ENCODE results near the gene HNRNPH2. TPM values are rescaled to one million over a fixed set of nuclear protein-coding genes. Genes with fewer than 3 reads are reported as not detected.

Gene HNRNPH2
- total and polyA plus RNA-seq, 7 experiments from 2014 or later, result 32.1 to 103 (median 43.4) TPM

- peak overlapping the region in 2 of 10 donors; percentile 9 to 37 for H3K4me3 Mint-ChIP-seq
- Histone ChIP-seq H3K27ac (ENCODE audit: low read depth, low read length) (peak overlapping the region; percentile 5), H3K36me3 (ENCODE audit: control insufficient read depth in 2 of 3, insufficient read depth in 3 of 3, low read length in 3 of 3) (peaks cover 0 to 3% (median 0%) of the 10 kb centered on the region in 3 experiments), H3K9me3 (ENCODE audit: control insufficient read depth in 2 of 3, low read length in 3 of 3) (no peaks in the 10 kb centered on the region), H3K4me1 (ENCODE audit: control insufficient read depth in 2 of 2, insufficient read depth in 2 of 2, low read length in 2 of 2) (peaks cover 4 to 5% of the 10 kb centered on the region in 2 donors), H3K27me3 (ENCODE audit: control insufficient read depth in 2 of 2, insufficient read depth in 2 of 2, low read length in 2 of 2) (no peaks in the 10 kb centered on the region), H3K4me3 (ENCODE audit: low read length) (no peak overlapping the region)
- no peaks in the 10 kb centered on the region for H3K9me3 Mint-ChIP-seq
- peaks cover 0 to 29% (median 0%) of the 10 kb centered on the region in 5 donors for H3K36me3 Mint-ChIP-seq
- DNase-seq (no peak), ATAC-seq (no peak)
- CTCF ChIA-PET, result interaction anchor here (0.8 kb wide), 1 partner anchor 1981 kb away, joined by 3 read pairs; no protein-coding TSS in a partner anchor
- no peaks in the 10 kb centered on the region for H3K27me3 Mint-ChIP-seq
- POLR2A ChIA-PET, result no interaction called here
- peaks cover 0 to 32% (median 18%) of the 10 kb centered on the region in 7 donors for H3K4me1 Mint-ChIP-seq
- intact Hi-C loops (cut with micrococcal nuclease), result loop anchor here in 1 of 2 donors (5.0 kb wide), 2 partner anchors 296 to 756 kb away; partner anchors contain the start of genes CENPI and TSPAN6
- peak overlapping the region in 4 of 9 donors; percentile 25 to 59 (median 44) for H3K27ac Mint-ChIP-seq
Measured at GRCh38 chrX:101393530-101394305, 14.3 kb upstream of the HNRNPH2 start.

- ChIA-PET CTCF (interaction anchor here (0.8 kb wide), 1 partner anchor 1980 kb away, joined by 3 read pairs; no protein-coding TSS in a partner anchor), POLR2A (no interaction called here)
- Histone ChIP-seq H3K9me3 (ENCODE audit: control insufficient read depth in 2 of 3, low read length in 3 of 3) (no peaks in the 10 kb centered on the region), H3K27ac (ENCODE audit: low read depth, low read length) (peak overlapping the region; percentile 5), H3K36me3 (ENCODE audit: control insufficient read depth in 2 of 3, insufficient read depth in 3 of 3, low read length in 3 of 3) (peaks cover 0 to 3% (median 0%) of the 10 kb centered on the region in 3 experiments), H3K4me3 (ENCODE audit: low read length) (no peak overlapping the region), H3K27me3 (ENCODE audit: control insufficient read depth in 2 of 2, insufficient read depth in 2 of 2, low read length in 2 of 2) (no peaks in the 10 kb centered on the region), H3K4me1 (ENCODE audit: control insufficient read depth in 2 of 2, insufficient read depth in 2 of 2, low read length in 2 of 2) (peaks cover 4 to 5% of the 10 kb centered on the region in 2 donors)
- intact Hi-C loops (cut with micrococcal nuclease), result loop anchor here in 1 of 2 donors (5.0 kb wide), 2 partner anchors 297 to 757 kb away; partner anchors contain the start of genes CENPI and TSPAN6
- H3K9me3 Mint-ChIP-seq, result no peaks in the 10 kb centered on the region
- DNase-seq (no peak), ATAC-seq (no peak)
- peak overlapping the region in 2 of 9 donors; percentile 17 to 51 for H3K27ac Mint-ChIP-seq
- no peaks in the 10 kb centered on the region for H3K27me3 Mint-ChIP-seq
- H3K36me3 Mint-ChIP-seq, result peaks cover 0 to 29% (median 0%) of the 10 kb centered on the region in 5 donors
- no peak overlapping the region for H3K4me3 Mint-ChIP-seq
- peaks cover 0 to 32% (median 18%) of the 10 kb centered on the region in 7 donors for H3K4me1 Mint-ChIP-seq
Measured at GRCh38 chrX:101394372-101394771, 13.7 kb upstream of the HNRNPH2 start.

- CTCF ChIA-PET, result no interaction called here
- H3K27me3 Mint-ChIP-seq, result no peaks in the 10 kb centered on the region
- H3K4me1 Mint-ChIP-seq, result peaks cover 0 to 29% (median 18%) of the 10 kb centered on the region in 7 donors
- H3K27ac ChIP-seq (ENCODE audit: low read depth, low read length), result no peak overlapping the region
- H3K27me3 ChIP-seq (ENCODE audit: control insufficient read depth in 2 of 2, insufficient read depth in 2 of 2, low read length in 2 of 2), result no peaks in the 10 kb centered on the region
- intact Hi-C loops (cut with micrococcal nuclease), result no loop called here
- H3K4me1 ChIP-seq (ENCODE audit: control insufficient read depth in 2 of 2, insufficient read depth in 2 of 2, low read length in 2 of 2), result peaks cover 0 to 4% of the 10 kb centered on the region in 2 donors
- DNase-seq, result no peak
- H3K9me3 ChIP-seq (ENCODE audit: control insufficient read depth in 2 of 3, low read length in 3 of 3), result no peaks in the 10 kb centered on the region
- peak; percentile 36 for ATAC-seq
- peaks cover 0 to 3% (median 0%) of the 10 kb centered on the region in 3 experiments for H3K36me3 ChIP-seq (ENCODE audit: control insufficient read depth in 2 of 3, insufficient read depth in 3 of 3, low read length in 3 of 3)
- H3K36me3 Mint-ChIP-seq, result peaks cover 0 to 37% (median 6%) of the 10 kb centered on the region in 5 donors
- H3K9me3 Mint-ChIP-seq, result no peaks in the 10 kb centered on the region
- H3K4me3 ChIP-seq (ENCODE audit: low read length), result no peak overlapping the region
- peak overlapping the region in 1 of 9 donors; percentile 20 for H3K27ac Mint-ChIP-seq
- POLR2A ChIA-PET, result interaction anchor here (1.2 kb wide), 1 partner anchor 12 kb away, joined by 3 read pairs; the partner anchor contains the start of genes GLA and HNRNPH2
- no peak overlapping the region for H3K4me3 Mint-ChIP-seq
Measured at GRCh38 chrX:101395789-101396188, 12.2 kb upstream of the HNRNPH2 start.

- Histone ChIP-seq H3K4me1 (ENCODE audit: control insufficient read depth in 2 of 2, insufficient read depth in 2 of 2, low read length in 2 of 2) (no peaks in the 10 kb centered on the region), H3K27ac (ENCODE audit: low read depth, low read length) (no peak overlapping the region), H3K36me3 (ENCODE audit: control insufficient read depth in 2 of 3, insufficient read depth in 3 of 3, low read length in 3 of 3) (peaks cover 0 to 3% (median 0%) of the 10 kb centered on the region in 3 experiments), H3K9me3 (ENCODE audit: control insufficient read depth in 2 of 3, low read length in 3 of 3) (no peaks in the 10 kb centered on the region), H3K4me3 (ENCODE audit: low read length) (no peak overlapping the region), H3K27me3 (ENCODE audit: control insufficient read depth in 2 of 2, insufficient read depth in 2 of 2, low read length in 2 of 2) (no peaks in the 10 kb centered on the region)
- Mint-ChIP-seq H3K27me3 (no peaks in the 10 kb centered on the region), H3K9me3 (no peaks in the 10 kb centered on the region), H3K4me3 (no peak overlapping the region), H3K36me3 (peaks cover 0 to 23% (median 6%) of the 10 kb centered on the region in 5 donors), H3K4me1 (peaks cover 0 to 15% (median 6%) of the 10 kb centered on the region in 7 donors), H3K27ac (no peak overlapping the region)
- intact Hi-C loops (cut with micrococcal nuclease), result no loop called here
- no peak for DNase-seq
- CTCF ChIA-PET, result no interaction called here
- POLR2A ChIA-PET, result no interaction called here
- no peak for ATAC-seq
Measured at GRCh38 chrX:101397779-101398178, 10.2 kb upstream of the HNRNPH2 start.

- intact Hi-C loops (cut with micrococcal nuclease), result no loop called here
- DNase-seq, result no peak
Measured at GRCh38 chrX:101398694-101399093, 9.3 kb upstream of the HNRNPH2 start.

GRCh38 chrX:101399825-101400224 is 8.2 kb upstream of the HNRNPH2 start:
- POLR2A ChIA-PET, result no interaction called here
- H3K4me1 ChIP-seq (ENCODE audit: control insufficient read depth in 2 of 2, insufficient read depth in 2 of 2, low read length in 2 of 2), result no peaks in the 10 kb centered on the region
- no peaks in the 10 kb centered on the region for H3K9me3 ChIP-seq (ENCODE audit: control insufficient read depth in 2 of 3, low read length in 3 of 3)
- H3K27ac ChIP-seq (ENCODE audit: low read depth, low read length), result no peak overlapping the region
- Mint-ChIP-seq H3K27ac (peak overlapping the region in 1 of 9 donors; percentile 68), H3K9me3 (no peaks in the 10 kb centered on the region), H3K27me3 (no peaks in the 10 kb centered on the region), H3K4me3 (no peak overlapping the region), H3K4me1 (peaks cover 0 to 9% (median 0%) of the 10 kb centered on the region in 7 donors), H3K36me3 (peaks cover 0 to 20% (median 10%) of the 10 kb centered on the region in 5 donors)
- no peak for DNase-seq
- H3K4me3 ChIP-seq (ENCODE audit: low read length), result no peak overlapping the region
- CTCF ChIA-PET, result no interaction called here
- no peaks in the 10 kb centered on the region for H3K36me3 ChIP-seq (ENCODE audit: control insufficient read depth in 2 of 3, insufficient read depth in 3 of 3, low read length in 3 of 3)
- intact Hi-C loops (cut with micrococcal nuclease), result no loop called here
- no peaks in the 10 kb centered on the region for H3K27me3 ChIP-seq (ENCODE audit: control insufficient read depth in 2 of 2, insufficient read depth in 2 of 2, low read length in 2 of 2)
- ATAC-seq, result no peak

More at GRCh38 chrX:101398694-101399093, 9.3 kb upstream of the HNRNPH2 start:
- H3K27ac ChIP-seq (ENCODE audit: low read depth, low read length), result no peak overlapping the region
- no peak for ATAC-seq
- no peaks in the 10 kb centered on the region for H3K9me3 Mint-ChIP-seq
- H3K27ac Mint-ChIP-seq, result no peak overlapping the region
- CTCF ChIA-PET, result no interaction called here
- H3K9me3 ChIP-seq (ENCODE audit: control insufficient read depth in 2 of 3, low read length in 3 of 3), result no peaks in the 10 kb centered on the region
- POLR2A ChIA-PET, result no interaction called here
- H3K4me1 ChIP-seq (ENCODE audit: control insufficient read depth in 2 of 2, insufficient read depth in 2 of 2, low read length in 2 of 2), result no peaks in the 10 kb centered on the region
- no peak overlapping the region for H3K4me3 Mint-ChIP-seq
- peaks cover 0 to 9% (median 2%) of the 10 kb centered on the region in 7 donors for H3K4me1 Mint-ChIP-seq
- no peaks in the 10 kb centered on the region for H3K36me3 ChIP-seq (ENCODE audit: control insufficient read depth in 2 of 3, insufficient read depth in 3 of 3, low read length in 3 of 3)
- H3K27me3 Mint-ChIP-seq, result no peaks in the 10 kb centered on the region
- no peak overlapping the region for H3K4me3 ChIP-seq (ENCODE audit: low read length)
- no peaks in the 10 kb centered on the region for H3K27me3 ChIP-seq (ENCODE audit: control insufficient read depth in 2 of 2, insufficient read depth in 2 of 2, low read length in 2 of 2)
- H3K36me3 Mint-ChIP-seq, result peaks cover 0 to 18% (median 6%) of the 10 kb centered on the region in 5 donors
